Common myeloid progenitor, CD34-positive (primary cell): ENCODE data around the gene FBF1.
A peak's percentile ranks its signal among the peaks of the same experiment; 100 is the strongest.

Experiments used
- CTCF ChIA-PET: fragments of 350-600 bp; sonication (Branson Sonifier 250); formaldehyde crosslinking; loops from one replicate; lab custom pipeline; 2021; ENCODE audit warnings: antibody characterized with exemption; lab: Charles Lee
- POLR2A ChIA-PET: fragments of 350-600 bp; sonication (Branson Sonifier 250); formaldehyde crosslinking; loops from one replicate; lab custom pipeline; 2021; ENCODE audit warnings: antibody characterized with exemption; lab: Charles Lee
- DNase-seq, 3 donors: peaks; one replicate each; pipeline versions ENCODE4 v3.0.0 to v3.0.0-alpha.2; 2013
- H3K27ac ChIP-seq, 2 experiments: 1 replicate in 1 of 2; 2 replicates in 1 of 2; pipeline ENCODE4 v1.7.0; 2013; ENCODE audit warnings: inconsistent platforms in 2 of 2, low read length in 2 of 2, mild to moderate bottlenecking in 2 of 2, low read depth in 1 of 2, moderate library complexity in 1 of 2; ENCODE audit not compliant: severe bottlenecking in 2 of 2, insufficient read depth in 1 of 2, poor library complexity in 1 of 2
- H3K27me3 ChIP-seq, 5 experiments: replicated peaks in 2 of 5; 1 replicate in 3 of 5; 2 replicates in 2 of 5; pipeline versions ENCODE4 v1.6.1 to v1.7.0; 2013; ENCODE audit warnings: low read length in 4 of 5, mild to moderate bottlenecking in 2 of 5, moderate library complexity in 2 of 5, inconsistent platforms in 1 of 5; ENCODE audit not compliant: insufficient read depth in 5 of 5, control insufficient read depth in 4 of 5
- H3K36me3 ChIP-seq, 4 experiments: 1 replicate in 2 of 4; 2 replicates in 2 of 4; pipeline versions ENCODE4 v1.6.1 to v1.7.0; 2013; ENCODE audit warnings: low read length in 3 of 4, control low read depth in 1 of 4, mild to moderate bottlenecking in 1 of 4; ENCODE audit not compliant: control insufficient read depth in 4 of 4, insufficient read depth in 4 of 4
- H3K4me1 ChIP-seq, 4 experiments: 1 replicate in 3 of 4; 2 replicates in 1 of 4; pipeline versions ENCODE4 v1.6.1 to v1.7.1; 2013; ENCODE audit warnings: low read length in 3 of 4, mild to moderate bottlenecking in 3 of 4, control low read depth in 1 of 4, inconsistent platforms in 1 of 4, moderate library complexity in 1 of 4; ENCODE audit not compliant: control insufficient read depth in 4 of 4, insufficient read depth in 4 of 4; ENCODE audit errors: control extremely low read depth in 1 of 4
- H3K4me3 ChIP-seq, 7 experiments: 1 replicate in 4 of 7; 2 replicates in 3 of 7; pipeline versions ENCODE4 v1.5.1 to v1.7.0; 2013; ENCODE audit warnings: mild to moderate bottlenecking in 7 of 7, low read length in 6 of 7, moderate library complexity in 6 of 7, inconsistent platforms in 2 of 7, low read depth in 2 of 7, control low read depth in 1 of 7; ENCODE audit not compliant: insufficient read depth in 4 of 7, control insufficient read depth in 1 of 7; ENCODE audit errors: extremely low read depth in 1 of 7
- H3K9me3 ChIP-seq, 5 experiments: 1 replicate in 4 of 5; 2 replicates in 1 of 5; pipeline versions ENCODE4 v1.6.1 to v1.7.1; 2013; ENCODE audit warnings: low read length in 4 of 5, mild to moderate bottlenecking in 2 of 5, inconsistent platforms in 1 of 5, low read depth in 1 of 5, moderate library complexity in 1 of 5; ENCODE audit not compliant: control insufficient read depth in 4 of 5, insufficient read depth in 2 of 5; ENCODE audit errors: control extremely low read depth in 1 of 5
- WGBS: methylation state at CpG from one replicate; pipeline ENCODE4 v1.1.5; 2013; ENCODE audit not compliant: insufficient coverage; 5-methylcytosine and 5-hydroxymethylcytosine counted together

FBF1 gene

GRCh38 chr17:75933808-75934207 lies 7.0 kb downstream of the FBF1 start:
- ChIA-PET CTCF (interaction anchor here (0.7 to 0.8 kb wide), 2 partner anchors 9 to 10 kb away, joined by 3 read pairs; no protein-coding TSS in a partner anchor), POLR2A (interaction anchor here (0.7 kb wide), 1 partner anchor 76 kb away, joined by 4 read pairs; no protein-coding TSS in a partner anchor)
- Histone ChIP-seq H3K27me3 (no peaks in the 10 kb centered on the region), H3K4me3 (no peak overlapping the region), H3K4me1 (no peaks in the 10 kb centered on the region), H3K9me3 (no peaks in the 10 kb centered on the region), H3K36me3 (no peaks in the 10 kb centered on the region), H3K27ac (no peak overlapping the region)
- no CpG with 5 or more reads among the region's 4 CpGs for WGBS
- DNase-seq, result no peak

GRCh38 chr17:75932852-75933251 lies 8.0 kb downstream of the FBF1 start:
- no peaks in the 10 kb centered on the region for H3K36me3 ChIP-seq
- CTCF ChIA-PET, result interaction anchor here (0.8 kb wide), 1 partner anchor 11 kb away, joined by 3 read pairs; no protein-coding TSS in a partner anchor

GRCh38 chr17:75931062-75931461 lies 9.8 kb downstream of the FBF1 start:
- ChIA-PET CTCF (interaction anchor here (1.0 kb wide), 1 partner anchor 173 kb away, joined by 3 read pairs; the partner anchor contains the start of gene EXOC7), POLR2A (no interaction called here)
- Histone ChIP-seq H3K4me1 (peaks cover 0 to 1% (median 0%) of the 10 kb centered on the region in 4 experiments), H3K27me3 (no peaks in the 10 kb centered on the region), H3K4me3 (no peak overlapping the region), H3K9me3 (no peaks in the 10 kb centered on the region), H3K27ac (no peak overlapping the region), H3K36me3 (peaks cover 0 to 8% (median 4%) of the 10 kb centered on the region in 4 experiments)
- DNase-seq, result no peak
- 94% methylated on average over 3 of the region's 4 CpGs for WGBS

More at GRCh38 chr17:75932852-75933251, 8.0 kb downstream of the FBF1 start:
- Histone ChIP-seq H3K9me3 (no peaks in the 10 kb centered on the region), H3K4me1 (no peaks in the 10 kb centered on the region), H3K27me3 (no peaks in the 10 kb centered on the region), H3K27ac (no peak overlapping the region), H3K4me3 (no peak overlapping the region)
- whole genome bisulfite sequencing, result 100% methylated on average over 3 of the region's 5 CpGs
- no peak for DNase-seq
- POLR2A ChIA-PET, result no interaction called here

- WGBS, result 78% methylated on average over 5 of the region's 6 CpGs
- no peaks in the 10 kb centered on the region for H3K9me3 ChIP-seq
- H3K27me3 ChIP-seq, result no peaks in the 10 kb centered on the region
- peaks cover 0 to 27% (median 7%) of the 10 kb centered on the region in 4 experiments for H3K36me3 ChIP-seq
- H3K27ac ChIP-seq, result no peak overlapping the region
- DNase-seq, result peak; percentile 40 to 54 (median 46)
- H3K4me1 ChIP-seq, result peaks cover 0 to 1% (median 0%) of the 10 kb centered on the region in 4 experiments
- ChIA-PET POLR2A (no interaction called here), CTCF (interaction anchor here (0.6 to 9.0 kb wide), 15 partner anchors 9 to 467 kb away, joined by 3 to 52 read pairs (median 5); partner anchors contain the start of genes MRPL38 and TRIM65)
- H3K4me3 ChIP-seq, result no peak overlapping the region
These were observed 13.4 kb downstream of the FBF1 start for GRCh38 chr17:75927286-75927922.

- Histone ChIP-seq H3K9me3 (no peaks in the 10 kb centered on the region), H3K27ac (no peak overlapping the region), H3K4me1 (peaks cover 0 to 1% (median 0%) of the 10 kb centered on the region in 4 experiments), H3K27me3 (no peaks in the 10 kb centered on the region), H3K36me3 (peaks cover 0 to 34% (median 9%) of the 10 kb centered on the region in 4 experiments), H3K4me3 (no peak overlapping the region)
- WGBS, result 94% methylated on average over 4 of the region's 4 CpGs
- no peak for DNase-seq
- ChIA-PET POLR2A (no interaction called here), CTCF (interaction anchor here (1.1 to 9.0 kb wide), 7 partner anchors 9 to 83 kb away, joined by 3 to 52 read pairs (median 6); partner anchors contain the start of genes MRPL38 and TRIM65)
These were observed 14.4 kb downstream of the FBF1 start for GRCh38 chr17:75926456-75926855.

- Histone ChIP-seq H3K27ac (no peak overlapping the region), H3K36me3 (peaks cover 0 to 34% (median 9%) of the 10 kb centered on the region in 4 experiments), H3K4me1 (peaks cover 0 to 1% (median 0%) of the 10 kb centered on the region in 4 experiments), H3K4me3 (no peak overlapping the region), H3K9me3 (no peaks in the 10 kb centered on the region), H3K27me3 (no peaks in the 10 kb centered on the region)
- 99% methylated on average over 11 of the region's 15 CpGs for WGBS
- CTCF ChIA-PET, result interaction anchor here (0.9 to 9.0 kb wide), 9 partner anchors 8 to 84 kb away, joined by 3 to 52 read pairs (median 4); partner anchors contain the start of gene TRIM65
- DNase-seq, result no peak
- POLR2A ChIA-PET, result no interaction called here
These were observed 14.9 kb downstream of the FBF1 start for GRCh38 chr17:75925912-75926311.

- CTCF ChIA-PET, result interaction anchor here (0.6 to 9.0 kb wide), 7 partner anchors 9 to 186 kb away, joined by 3 to 52 read pairs (median 3); no protein-coding TSS in a partner anchor
- POLR2A ChIA-PET, result no interaction called here
- Histone ChIP-seq H3K4me1 (peaks cover 0 to 1% (median 0%) of the 10 kb centered on the region in 4 experiments), H3K4me3 (no peak overlapping the region), H3K27ac (no peak overlapping the region), H3K27me3 (no peaks in the 10 kb centered on the region), H3K36me3 (peaks cover 0 to 37% (median 10%) of the 10 kb centered on the region in 4 experiments), H3K9me3 (no peaks in the 10 kb centered on the region)
- WGBS, result 97% methylated on average over 10 of the region's 11 CpGs
- DNase-seq, result no peak
These were observed 15.7 kb downstream of the FBF1 start for GRCh38 chr17:75925103-75925502.
